GM23338 (cell line): ENCODE data around the gene PGPEP1. TPM values are rescaled to one million over a fixed set of nuclear protein-coding genes. Genes with fewer than 3 reads are reported as not detected.

Experiments
- ATAC-seq: fragments of 200-7000 bp; cut with Tn5 transposase; 3 replicates; pipeline ENCODE4 v1.9.1; 2020
- DNase-seq: peaks from one replicate; pipeline ENCODE4 v3.0.0-alpha.2; 2015; ENCODE audit warnings: low spot score
- H2AFZ ChIP-seq: fragments of 200-600 bp; sonication (generic); 2 replicates; pipeline ENCODE4 v1.8.0; 2016; ENCODE audit warnings: antibody characterized with exemption, mild to moderate bottlenecking, moderate library complexity
- H3F3A ChIP-seq: fragments of 200-600 bp; sonication (generic); replicated peaks from 2 replicates; pipeline ENCODE4 v1.8.0; 2017; ENCODE audit warnings: antibody characterized with exemption, mixed run types, low read depth
- H3K27ac ChIP-seq: fragments of 200-600 bp; sonication (generic); 2 replicates; pipeline ENCODE4 v1.6.1; 2016; ENCODE audit warnings: low read depth
- H3K27me3 ChIP-seq: fragments of 200-600 bp; sonication (generic); 2 replicates; pipeline ENCODE4 v1.8.0; 2016; ENCODE audit warnings: mild to moderate bottlenecking, mixed run types, moderate library complexity; ENCODE audit not compliant: insufficient read depth
- H3K36me3 ChIP-seq: fragments of 200-600 bp; sonication (generic); 2 replicates; pipeline ENCODE4 v1.8.0; 2016; ENCODE audit warnings: mild to moderate bottlenecking; ENCODE audit not compliant: insufficient read depth
- H3K4me1 ChIP-seq: fragments of 200-600 bp; sonication (generic); 2 replicates; pipeline ENCODE4 v1.8.0; 2016; ENCODE audit warnings: mild to moderate bottlenecking, moderate library complexity; ENCODE audit not compliant: insufficient read depth
- H3K4me2 ChIP-seq: fragments of 200-600 bp; sonication (generic); 2 replicates; pipeline ENCODE4 v1.7.1; 2017; ENCODE audit warnings: mixed run types
- H3K4me3 ChIP-seq: fragments of 200-600 bp; sonication (generic); 2 replicates; pipeline ENCODE4 v1.6.1; 2016; ENCODE audit warnings: mixed run types
- H3K79me2 ChIP-seq: fragments of 200-600 bp; sonication (generic); replicated peaks from 2 replicates; pipeline ENCODE4 v1.8.0; 2017; ENCODE audit warnings: mild to moderate bottlenecking; ENCODE audit not compliant: insufficient read depth
- H3K9me2 ChIP-seq: fragments of 200-600 bp; sonication (generic); 2 replicates; pipeline ENCODE4 v1.8.0; 2017; ENCODE audit not compliant: insufficient read depth
- H4K20me1 ChIP-seq: fragments of 200-600 bp; sonication (generic); replicated peaks from 2 replicates; pipeline ENCODE4 v1.8.0; 2017; ENCODE audit warnings: mild to moderate bottlenecking; ENCODE audit not compliant: insufficient read depth
- H3K27ac Mint-ChIP-seq: 2 replicates; pipeline ENCODE4 v1.8.0; 2020; ENCODE audit warnings: inconsistent platforms, mild to moderate bottlenecking, moderate library complexity, mixed read lengths
- H3K27me3 Mint-ChIP-seq: 3 replicates; pipeline ENCODE4 v1.8.0; 2022; ENCODE audit warnings: low read depth, mild to moderate bottlenecking, moderate library complexity, mixed read lengths, inconsistent platforms; ENCODE audit not compliant: insufficient read depth, poor library complexity
- H3K36me3 Mint-ChIP-seq: 3 replicates; pipeline ENCODE4 v1.8.0; 2021; ENCODE audit warnings: low read depth, mild to moderate bottlenecking, inconsistent platforms, moderate library complexity, mixed read lengths
- H3K4me1 Mint-ChIP-seq: 3 replicates; pipeline ENCODE4 v1.8.0; 2020; ENCODE audit warnings: mild to moderate bottlenecking, inconsistent platforms, mixed read lengths
- H3K4me3 Mint-ChIP-seq: 3 replicates; pipeline ENCODE4 v1.8.0; 2021; ENCODE audit warnings: moderate library complexity, mild to moderate bottlenecking, inconsistent platforms, mixed read lengths
- H3K9me3 Mint-ChIP-seq: 3 replicates; pipeline ENCODE4 v1.8.0; 2020; ENCODE audit warnings: moderate library complexity, mild to moderate bottlenecking, inconsistent platforms, mixed read lengths
- CTCF ChIP-seq, 2 experiments: fragments of 200-600 bp in 1 of 2; sonication (generic) in 1 of 2; conservative IDR thresholded peaks; 2 replicates each; pipeline versions ENCODE4 v1.5.1 to v1.6.1; 2016 to 2017; ENCODE audit warnings: antibody characterized with exemption in 2 of 2, low read depth in 2 of 2, mild to moderate bottlenecking in 2 of 2, moderate library complexity in 1 of 2
- ETS1 ChIP-seq: IDR thresholded peaks from 2 replicates; pipeline ENCODE4 v1.6.1; 2016; ENCODE audit warnings: antibody characterized with exemption
- EZH2 ChIP-seq: fragments of 200-600 bp; sonication (generic); IDR thresholded peaks from one replicate; pipeline ENCODE4 v1.8.0; 2017; ENCODE audit warnings: antibody characterized with exemption, mild to moderate bottlenecking, low read depth; ENCODE audit not compliant: unreplicated experiment
- EZH2phosphoT487 ChIP-seq: fragments of 200-600 bp; sonication (generic); IDR thresholded peaks from one replicate; pipeline ENCODE4 v1.8.1; 2018; ENCODE audit warnings: antibody characterized with exemption; ENCODE audit not compliant: unreplicated experiment
- JUNB ChIP-seq: IDR thresholded peaks from one replicate; pipeline ENCODE4 v1.6.1; 2016; ENCODE audit warnings: antibody characterized with exemption; ENCODE audit not compliant: unreplicated experiment
- NANOG ChIP-seq: IDR thresholded peaks from 2 replicates; pipeline ENCODE4 v1.6.1; 2016; ENCODE audit warnings: antibody characterized with exemption, borderline replicate concordance
- POLR2AphosphoS5 ChIP-seq: IDR thresholded peaks from 2 replicates; pipeline ENCODE4 v1.6.1; 2016; ENCODE audit warnings: antibody characterized with exemption, low read depth
- REST ChIP-seq: IDR thresholded peaks from one replicate; pipeline ENCODE4 v1.6.1; 2018; ENCODE audit warnings: antibody characterized with exemption; ENCODE audit not compliant: unreplicated experiment
- polyA plus RNA-seq: library from polyadenylated mRNA; unstranded; fragments of >200 nt; fragmentation: Nextera tagmentation; extraction: Ambion mirVana; gene quantifications from 2 replicates; pipeline ENCODE4 v1.2.1, GENCODE V29; 2016
- total RNA-seq: library from RNA; depleted of rRNA; stranded (reverse); fragments of >200 nt; shearing (Covaris generic); gene quantifications from 2 replicates; pipeline ENCODE4 v1.2.3, GENCODE V29; 2014

The PGPEP1 gene
- total and polyA plus RNA-seq, 2 experiments from 2014 or later, result 15.5 to 18.9 TPM

- TF ChIP-seq REST (no peak), EZH2 (no peak), POLR2AphosphoS5 (no peak)
These were observed 16.6 kb downstream of the PGPEP1 start (continued) for GRCh38 chr19:18357041-18357440.

- Mint-ChIP-seq H3K36me3 (peaks cover 81% of the 10 kb centered on the region), H3K4me3 (no peak overlapping the region), H3K9me3 (peaks cover 5% of the 10 kb centered on the region; the same call in 2 of the 3 replicates), H3K27ac (no peak overlapping the region), H3K4me1 (peaks cover 25% of the 10 kb centered on the region), H3K27me3 (peaks cover 10% of the 10 kb centered on the region)
- H3K4me3 ChIP-seq, result no peak overlapping the region
- no peak for ATAC-seq
- H3K27me3 ChIP-seq, result no peaks in the 10 kb centered on the region
- peaks cover 16% of the 10 kb centered on the region for H3F3A ChIP-seq
- no peak for DNase-seq
- H3K4me1 ChIP-seq, result peaks cover 16% of the 10 kb centered on the region
- no peak overlapping the region for H3K27ac ChIP-seq
- H3K9me2 ChIP-seq, result no peaks in the 10 kb centered on the region
- no peak overlapping the region for H3K4me2 ChIP-seq
- H4K20me1 ChIP-seq, result no peaks in the 10 kb centered on the region
- no peaks in the 10 kb centered on the region for H3K79me2 ChIP-seq
- TF ChIP-seq ETS1 (no peak), JUNB (no peak), EZH2phosphoT487 (no peak), CTCF (conservative IDR thresholded peaks at IDR 0.05; ENCODE audit: low read depth in 2 of 2) (no peak), NANOG (no peak), REST (no peak)
- no peaks in the 10 kb centered on the region; the same call in 1 of the 2 replicates for H3K36me3 ChIP-seq
- H2AFZ ChIP-seq, result no peak overlapping the region
These were observed 21.2 kb downstream of the PGPEP1 start for GRCh38 chr19:18361646-18362045.
